Epithelial cell of proximal tubule (primary cell): Measurements from ENCODE around the gene WDR62. TPM values are rescaled to one million over a fixed set of nuclear protein-coding genes. Genes with fewer than 3 reads are reported as not detected.
A peak's percentile ranks its signal among the peaks of the same experiment; 100 is the strongest.

Source experiments
- DNase-seq: peaks from one replicate; pipeline ENCODE4 v3.0.0-alpha.2; 2011; ENCODE audit warnings: low read depth
- H3K4me3 ChIP-seq: 2 replicates; pipeline ENCODE4 v1.5.1; 2011; ENCODE audit warnings: low read depth, mild to moderate bottlenecking, low read length
- total RNA-seq: library from RNA; depleted of rRNA; stranded (reverse); fragments of >200 nt; gene quantifications from 2 replicates; pipeline ENCODE4 v1.2.3, GENCODE V29; 2015
- TF ChIP-seq, protein P1 (sequence below): conservative IDR thresholded peaks from 2 replicates; pipeline ENCODE4 v1.5.1; 2012; ENCODE audit warnings: low read depth, mild to moderate bottlenecking, low read length

Gene WDR62
- total RNA-seq, 1 donor from 2014 or later = 12.7 TPM

DNA sequence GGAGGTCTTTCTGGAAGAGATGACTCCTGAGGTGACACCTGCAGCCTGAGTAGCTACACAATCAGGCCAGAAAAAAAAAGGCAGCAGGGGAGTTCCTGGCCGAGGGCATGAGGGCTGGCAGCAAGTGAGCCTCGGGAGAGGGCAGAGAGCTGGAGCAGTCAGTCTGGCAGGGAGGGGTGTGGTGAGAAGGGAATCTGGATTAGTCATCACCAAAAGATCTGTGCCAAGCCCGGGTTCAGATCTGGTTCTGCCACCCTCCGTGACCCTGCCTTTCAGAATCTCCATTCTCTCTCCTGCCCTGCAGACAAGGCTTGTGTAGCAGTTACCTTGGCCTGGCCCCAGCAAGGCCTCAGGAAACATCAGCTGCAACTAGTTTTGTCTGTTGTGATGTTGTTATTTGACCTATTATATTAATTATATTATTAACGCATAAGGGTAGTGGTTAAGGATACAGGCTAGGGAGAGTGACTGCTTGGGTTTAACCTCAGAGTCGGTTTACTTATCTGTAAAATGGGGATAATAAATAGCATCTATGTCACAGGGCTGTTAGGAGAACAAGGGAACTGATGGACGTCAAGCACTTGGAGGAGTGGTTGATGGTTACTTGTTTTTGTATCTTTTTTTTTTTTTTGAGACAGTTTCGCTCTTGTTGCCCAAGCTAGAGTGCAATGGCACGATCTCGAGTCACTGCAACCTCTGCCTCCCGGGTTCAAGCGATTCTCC, 82.4 kb downstream of the WDR62 start:
- DNase-seq = no peak
- TF ChIP-seq, protein P1, sequence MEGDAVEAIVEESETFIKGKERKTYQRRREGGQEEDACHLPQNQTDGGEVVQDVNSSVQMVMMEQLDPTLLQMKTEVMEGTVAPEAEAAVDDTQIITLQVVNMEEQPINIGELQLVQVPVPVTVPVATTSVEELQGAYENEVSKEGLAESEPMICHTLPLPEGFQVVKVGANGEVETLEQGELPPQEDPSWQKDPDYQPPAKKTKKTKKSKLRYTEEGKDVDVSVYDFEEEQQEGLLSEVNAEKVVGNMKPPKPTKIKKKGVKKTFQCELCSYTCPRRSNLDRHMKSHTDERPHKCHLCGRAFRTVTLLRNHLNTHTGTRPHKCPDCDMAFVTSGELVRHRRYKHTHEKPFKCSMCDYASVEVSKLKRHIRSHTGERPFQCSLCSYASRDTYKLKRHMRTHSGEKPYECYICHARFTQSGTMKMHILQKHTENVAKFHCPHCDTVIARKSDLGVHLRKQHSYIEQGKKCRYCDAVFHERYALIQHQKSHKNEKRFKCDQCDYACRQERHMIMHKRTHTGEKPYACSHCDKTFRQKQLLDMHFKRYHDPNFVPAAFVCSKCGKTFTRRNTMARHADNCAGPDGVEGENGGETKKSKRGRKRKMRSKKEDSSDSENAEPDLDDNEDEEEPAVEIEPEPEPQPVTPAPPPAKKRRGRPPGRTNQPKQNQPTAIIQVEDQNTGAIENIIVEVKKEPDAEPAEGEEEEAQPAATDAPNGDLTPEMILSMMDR = no peak
- no peak overlapping the region for H3K4me3 ChIP-seq

DNA sequence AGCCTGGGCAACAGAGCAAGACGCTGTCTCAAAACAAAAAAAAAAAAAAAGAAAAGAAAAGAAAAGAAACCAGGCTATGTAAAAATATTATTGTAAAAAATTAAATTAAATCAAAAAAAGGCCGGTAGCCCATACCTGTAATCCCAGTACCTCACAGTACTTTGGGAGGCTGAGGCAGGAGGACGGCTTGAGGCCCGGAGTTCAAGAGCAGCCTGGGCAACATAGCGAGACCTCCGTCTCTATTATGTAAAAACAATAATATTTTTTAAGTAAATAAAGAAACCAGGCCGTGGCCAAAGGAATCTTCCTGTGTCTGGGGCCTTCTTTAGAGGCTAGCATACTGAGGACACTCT, 84.4 kb downstream of the WDR62 start:
- TF ChIP-seq, protein P1 = no peak
- no peak for DNase-seq
- H3K4me3 ChIP-seq = peak overlapping the region; percentile 90

DNA sequence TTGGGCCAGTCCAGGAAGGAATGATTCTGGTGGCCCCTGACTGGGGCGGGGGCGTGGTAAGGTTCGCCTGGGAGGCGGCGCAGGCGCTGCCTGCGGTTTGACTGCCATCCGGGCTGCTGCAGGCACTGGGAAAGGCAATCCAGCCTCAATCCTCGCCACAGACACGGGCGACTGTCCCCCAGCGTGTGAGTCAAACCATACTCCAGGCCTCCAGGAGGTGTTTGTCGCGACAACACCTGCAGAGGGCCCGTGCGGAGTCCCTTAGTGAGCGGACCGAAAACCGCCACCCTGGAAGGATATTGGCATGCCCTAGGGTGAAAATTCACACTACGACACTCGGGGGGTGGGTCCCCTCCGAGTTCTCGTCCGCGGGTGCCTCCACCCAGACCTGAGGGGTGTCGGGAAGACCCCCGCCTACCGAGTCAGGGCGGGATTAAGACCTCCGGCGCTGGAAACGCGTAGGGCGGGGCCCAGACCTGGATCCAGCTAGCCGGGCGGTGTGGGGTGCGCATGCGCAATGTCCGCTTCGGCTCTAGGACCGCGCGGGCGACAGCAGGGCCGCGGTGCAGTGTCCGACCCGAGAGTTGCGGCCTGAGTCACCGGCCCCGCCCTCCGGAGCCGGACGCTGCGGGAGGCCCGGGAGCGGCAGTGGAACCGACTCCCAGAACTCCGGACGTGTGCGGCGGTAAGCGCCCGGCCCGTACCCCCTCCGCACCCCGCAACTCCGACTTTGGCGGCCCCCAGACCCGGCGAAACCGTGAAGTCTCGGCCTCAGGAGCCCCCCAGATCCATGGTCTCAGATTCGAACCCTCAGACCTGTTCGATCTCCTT, 85.0 kb downstream of the WDR62 start, which contains the start of gene CAPNS1:
CAPNS1 (plus strand) TSS at position 594 of the 831 bp plus-strand sequence. CDS start 946 bp downstream, outside the sequence.
- TF ChIP-seq, protein P1 = no peak
- no peak for DNase-seq
- H3K4me3 ChIP-seq = peak within 1 kb of the TSS; percentile 90

DNA sequence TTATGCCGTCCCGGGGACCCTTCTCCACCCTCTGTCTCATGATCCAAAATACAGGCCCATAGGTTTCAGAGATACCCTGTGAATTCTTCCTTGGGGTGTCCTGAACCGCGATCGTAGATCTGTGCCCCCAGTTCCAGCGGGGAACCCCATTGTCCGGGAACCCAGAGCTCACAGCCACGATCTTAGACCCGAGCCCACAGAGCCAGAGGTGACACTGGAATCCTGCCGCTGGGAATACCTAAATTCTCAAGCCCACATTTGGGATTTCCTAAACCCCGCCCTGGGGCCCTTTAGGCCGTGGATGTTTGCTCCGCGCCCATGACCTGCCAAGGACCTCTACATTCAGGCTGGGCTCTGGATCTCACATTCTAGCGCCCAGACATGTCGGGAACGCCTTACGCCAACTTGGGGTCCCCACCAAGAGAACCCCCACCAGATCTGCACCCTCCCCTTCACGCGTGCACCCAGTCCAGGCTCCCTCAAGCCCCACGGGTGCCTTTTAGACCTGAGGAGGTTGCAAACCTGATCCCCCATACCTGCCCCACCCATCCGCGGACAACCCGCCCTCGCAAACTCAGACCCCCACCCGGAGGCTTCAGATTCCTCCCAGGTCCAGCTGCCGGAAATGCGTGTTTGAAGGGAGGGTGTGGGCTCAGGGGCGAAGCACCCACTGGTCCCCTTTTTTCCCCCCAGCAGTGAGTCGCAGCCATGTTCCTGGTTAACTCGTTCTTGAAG, 85.8 kb downstream of the WDR62 start:
- TF ChIP-seq, protein P1 = no peak
- no peak for DNase-seq
- H3K4me3 ChIP-seq = peak overlapping the region; percentile 90

DNA sequence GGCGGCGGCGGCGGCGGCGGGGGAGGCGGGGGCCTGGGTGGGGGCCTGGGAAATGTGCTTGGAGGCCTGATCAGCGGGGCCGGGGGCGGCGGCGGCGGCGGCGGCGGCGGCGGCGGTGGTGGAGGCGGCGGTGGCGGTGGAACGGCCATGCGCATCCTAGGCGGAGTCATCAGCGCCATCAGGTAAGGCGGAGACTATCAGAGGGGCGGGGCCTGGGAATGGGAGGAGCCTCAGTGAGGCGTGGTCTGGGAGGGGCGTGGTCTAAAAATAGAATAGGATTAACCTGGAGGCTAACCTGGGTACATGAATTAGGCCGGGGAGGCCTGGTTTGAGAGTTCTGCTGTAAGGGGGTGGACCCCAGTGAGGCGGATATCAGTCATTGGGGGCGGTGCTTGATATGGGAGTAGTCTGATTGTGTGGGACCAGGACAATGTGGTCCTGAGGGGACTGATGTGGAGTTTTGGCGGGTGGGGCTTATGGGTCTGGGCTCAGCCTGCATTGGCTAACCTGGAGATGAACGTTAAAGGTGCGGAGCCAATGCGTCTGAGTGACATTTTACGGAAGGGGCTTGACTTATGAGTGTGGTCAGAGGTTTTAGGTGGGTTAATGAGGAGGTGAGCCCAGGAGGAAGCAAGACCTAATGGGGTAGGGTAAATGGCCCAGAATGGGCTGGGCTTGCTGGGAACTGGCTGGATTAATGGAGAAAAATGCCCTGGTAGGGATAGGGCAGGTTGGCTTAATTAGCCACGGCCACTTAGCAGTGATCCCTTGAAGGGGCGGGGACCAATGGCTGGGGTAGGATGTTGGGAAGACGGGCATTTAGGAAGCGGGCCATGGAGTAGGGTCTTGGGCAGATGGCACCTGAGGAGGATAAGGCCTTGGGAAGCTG, 86.6 kb downstream of the WDR62 start:
- TF ChIP-seq, protein P1 = no peak
- H3K4me3 ChIP-seq = peak overlapping the region; percentile 90
- no peak for DNase-seq

DNA sequence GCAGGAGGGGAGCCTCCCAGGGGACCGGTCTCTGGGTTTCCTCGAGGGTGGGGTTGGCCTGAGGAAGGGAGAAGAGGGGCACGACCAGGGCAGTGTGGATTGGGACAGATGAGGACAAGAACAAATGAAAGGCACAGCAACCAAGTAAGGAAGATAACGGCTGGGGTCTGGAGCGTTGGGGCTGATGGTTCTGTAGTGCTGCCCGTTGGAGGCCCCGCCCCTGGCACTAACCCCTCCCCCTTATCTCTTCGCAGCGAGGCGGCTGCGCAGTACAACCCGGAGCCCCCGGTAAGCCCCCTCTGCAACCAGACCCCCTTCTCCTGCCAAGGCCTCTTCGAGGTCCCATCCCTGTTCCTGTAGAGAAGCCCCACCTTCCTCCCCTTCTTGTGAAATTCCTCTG, 87.3 kb downstream of the WDR62 start:
- no peak for DNase-seq
- TF ChIP-seq, protein P1 = no peak
- no peak overlapping the region for H3K4me3 ChIP-seq
